ENCODE results near the gene ZNF24. TPM values are rescaled to one million over a fixed set of nuclear protein-coding genes. Genes with fewer than 3 reads are reported as not detected.

ZNF24 gene
- total RNA-seq, 6 experiments from 2014 or later: 17.7 to 31.5 (median 25.5) TPM

GRCh38 chr18:35326695-35327387, 17.4 kb downstream of the ZNF24 start:
- WGBS (ENCODE audit: insufficient coverage, low coverage, low lambda C conversion rate, missing lambda C conversion rate): 33% methylated on average over 2 of the region's 3 CpGs
- H3K9me3 ChIP-seq: no peaks in the 10 kb centered on the region
- ATAC-seq: no peak
- H3K36me3 ChIP-seq: no peaks in the 10 kb centered on the region
- H3K27me3 ChIP-seq: no peaks in the 10 kb centered on the region
- H3K4me3 ChIP-seq: no peak overlapping the region
- intact Hi-C loops (cut with DNase I): no loop called here
- DNase-seq: no peak
- no peaks in the 10 kb centered on the region for H3K4me1 ChIP-seq
- H3K27ac ChIP-seq: no peak overlapping the region
- TF ChIP-seq, protein P1, sequence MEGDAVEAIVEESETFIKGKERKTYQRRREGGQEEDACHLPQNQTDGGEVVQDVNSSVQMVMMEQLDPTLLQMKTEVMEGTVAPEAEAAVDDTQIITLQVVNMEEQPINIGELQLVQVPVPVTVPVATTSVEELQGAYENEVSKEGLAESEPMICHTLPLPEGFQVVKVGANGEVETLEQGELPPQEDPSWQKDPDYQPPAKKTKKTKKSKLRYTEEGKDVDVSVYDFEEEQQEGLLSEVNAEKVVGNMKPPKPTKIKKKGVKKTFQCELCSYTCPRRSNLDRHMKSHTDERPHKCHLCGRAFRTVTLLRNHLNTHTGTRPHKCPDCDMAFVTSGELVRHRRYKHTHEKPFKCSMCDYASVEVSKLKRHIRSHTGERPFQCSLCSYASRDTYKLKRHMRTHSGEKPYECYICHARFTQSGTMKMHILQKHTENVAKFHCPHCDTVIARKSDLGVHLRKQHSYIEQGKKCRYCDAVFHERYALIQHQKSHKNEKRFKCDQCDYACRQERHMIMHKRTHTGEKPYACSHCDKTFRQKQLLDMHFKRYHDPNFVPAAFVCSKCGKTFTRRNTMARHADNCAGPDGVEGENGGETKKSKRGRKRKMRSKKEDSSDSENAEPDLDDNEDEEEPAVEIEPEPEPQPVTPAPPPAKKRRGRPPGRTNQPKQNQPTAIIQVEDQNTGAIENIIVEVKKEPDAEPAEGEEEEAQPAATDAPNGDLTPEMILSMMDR (IDR thresholded peaks at IDR 0.05): no peak
- TF ChIP-seq POLR2A (IDR thresholded peaks at IDR 0.05): no peak

DNA sequence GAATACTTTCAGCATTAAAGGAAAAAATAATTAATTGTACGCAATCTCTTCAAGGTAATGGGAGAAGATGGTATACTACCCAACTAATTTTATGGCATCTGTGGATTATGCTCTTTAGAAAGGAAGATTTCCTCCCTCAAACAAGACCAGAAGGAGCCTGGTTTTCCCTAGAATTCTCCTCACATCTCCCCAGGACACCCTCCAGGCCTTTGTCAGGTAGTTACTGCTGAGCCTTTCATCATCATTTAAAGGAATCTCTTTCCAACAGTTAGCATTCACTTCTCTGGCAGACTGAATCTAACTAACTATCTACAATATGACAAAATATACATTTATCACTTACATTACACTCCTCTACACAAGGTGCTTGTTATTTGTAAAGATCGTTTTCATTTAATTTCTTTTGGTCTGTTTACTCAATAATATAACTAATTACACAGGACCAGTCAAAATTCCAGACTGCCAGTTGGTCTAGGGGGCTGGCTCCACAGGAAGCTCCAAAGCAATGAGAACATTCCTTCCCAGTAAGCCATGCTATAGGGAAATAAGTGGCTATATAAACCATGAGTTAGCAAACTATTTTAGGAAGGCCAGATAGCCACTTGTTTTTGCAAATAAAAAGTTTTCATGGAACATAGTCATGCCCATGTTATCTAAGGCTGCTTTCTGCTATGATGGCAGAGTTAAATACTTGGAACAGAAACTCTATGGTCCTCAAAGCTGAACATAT, 19.1 kb downstream of the ZNF24 start:
- no peak overlapping the region for H3K27ac ChIP-seq
- DNase-seq (no peak), ATAC-seq (no peak)
- intact Hi-C loops (cut with DNase I): no loop called here
- no peak overlapping the region for H3K4me3 ChIP-seq
- no peaks in the 10 kb centered on the region for H3K27me3 ChIP-seq
- H3K36me3 ChIP-seq: no peaks in the 10 kb centered on the region
- TF ChIP-seq POLR2A (IDR thresholded peaks at IDR 0.05): no peak
- TF ChIP-seq, protein P1 (IDR thresholded peaks at IDR 0.05): no peak
- no peaks in the 10 kb centered on the region for H3K9me3 ChIP-seq
- WGBS (ENCODE audit: insufficient coverage, low coverage, low lambda C conversion rate, missing lambda C conversion rate): 35% methylated on average over 2 of the region's 2 CpGs
- no peaks in the 10 kb centered on the region for H3K4me1 ChIP-seq

DNA sequence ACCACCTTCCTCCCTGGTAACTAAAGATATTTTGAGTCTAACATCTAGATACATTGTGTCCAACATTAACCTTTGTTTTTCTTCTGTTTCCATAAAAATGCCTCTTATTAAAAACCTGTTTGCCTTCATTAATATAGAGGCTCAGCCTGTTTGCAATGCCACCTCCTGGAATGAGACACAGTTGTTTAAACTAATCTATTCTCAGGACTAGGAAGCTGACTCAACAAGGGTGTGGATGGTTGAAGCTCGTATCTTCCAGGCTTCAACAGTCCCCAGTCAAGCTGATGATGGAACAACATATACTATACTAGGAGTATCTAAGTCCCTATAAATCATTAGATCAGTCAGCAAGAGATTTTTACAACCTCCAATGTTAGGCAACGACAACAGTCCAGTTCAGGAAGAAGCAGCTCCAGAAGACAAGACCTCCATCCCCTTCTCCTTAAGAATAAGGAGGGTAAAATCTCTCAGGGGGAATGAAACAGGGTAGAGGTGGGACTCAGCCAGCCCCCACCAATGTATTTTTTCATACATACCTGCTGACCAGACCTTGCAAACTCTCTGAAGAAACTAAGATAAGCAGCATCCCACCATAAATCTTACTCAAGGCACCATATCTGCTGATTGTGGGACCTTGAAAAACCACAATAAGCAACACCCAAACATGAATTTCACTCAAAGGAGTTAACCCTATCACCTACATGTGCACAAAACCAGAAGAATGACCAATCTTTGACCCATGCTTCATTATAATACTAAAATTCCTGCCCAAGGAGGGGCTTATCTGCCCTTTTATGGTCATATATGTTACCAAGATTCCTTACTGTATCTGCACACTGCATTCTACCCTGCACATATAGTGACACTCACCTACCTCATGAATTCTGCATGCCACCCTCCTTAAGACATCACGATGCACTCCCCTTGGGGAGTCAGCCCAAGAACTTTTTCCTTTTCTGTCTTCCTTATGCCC, 21.4 kb downstream of the ZNF24 start:
- no peaks in the 10 kb centered on the region for H3K27me3 ChIP-seq
- TF ChIP-seq, protein P1 (IDR thresholded peaks at IDR 0.05): no peak
- no peak for TF ChIP-seq POLR2A (IDR thresholded peaks at IDR 0.05)
- intact Hi-C loops (cut with DNase I): no loop called here
- no peak overlapping the region for H3K27ac ChIP-seq
- no peaks in the 10 kb centered on the region for H3K36me3 ChIP-seq
- H3K4me3 ChIP-seq: no peak overlapping the region
- WGBS (ENCODE audit: insufficient coverage, low coverage, low lambda C conversion rate, missing lambda C conversion rate): 76% methylated on average over 3 of the region's 3 CpGs
- ATAC-seq: no peak
- H3K9me3 ChIP-seq: no peaks in the 10 kb centered on the region
- no peak for DNase-seq
- no peaks in the 10 kb centered on the region for H3K4me1 ChIP-seq

- Histone ChIP-seq H3K4me3 (no peak overlapping the region), H3K4me1 (no peaks in the 10 kb centered on the region), H3K9me3 (peaks cover 0 to 49% (median 17%) of the 10 kb centered on the region in 4 donors), H3K36me3 (peaks cover 0 to 8% (median 0%) of the 10 kb centered on the region in 4 donors), H3K27me3 (no peaks in the 10 kb centered on the region), H3K27ac (no peak overlapping the region)
- no peak for TF ChIP-seq POLR2A (IDR thresholded peaks at IDR 0.05)
- ATAC-seq (no peak), DNase-seq (no peak)
- intact Hi-C loops (cut with DNase I): no loop called here
- 77% methylated on average over 2 of the region's 2 CpGs for WGBS (ENCODE audit: insufficient coverage, low coverage, low lambda C conversion rate, missing lambda C conversion rate)
Observed at GRCh38 chr18:35311496-35311895, 32.7 kb downstream of the ZNF24 start.

Measured in right lobe of liver (tissue), 6 donors.